ENCODE data around the gene AKAP7. TPM values are rescaled to one million over a fixed set of nuclear protein-coding genes. Genes with fewer than 3 reads are reported as not detected.

The AKAP7 gene
- polyA plus RNA-seq, 2 donors = 2.3 to 2.6 TPM

DNA sequence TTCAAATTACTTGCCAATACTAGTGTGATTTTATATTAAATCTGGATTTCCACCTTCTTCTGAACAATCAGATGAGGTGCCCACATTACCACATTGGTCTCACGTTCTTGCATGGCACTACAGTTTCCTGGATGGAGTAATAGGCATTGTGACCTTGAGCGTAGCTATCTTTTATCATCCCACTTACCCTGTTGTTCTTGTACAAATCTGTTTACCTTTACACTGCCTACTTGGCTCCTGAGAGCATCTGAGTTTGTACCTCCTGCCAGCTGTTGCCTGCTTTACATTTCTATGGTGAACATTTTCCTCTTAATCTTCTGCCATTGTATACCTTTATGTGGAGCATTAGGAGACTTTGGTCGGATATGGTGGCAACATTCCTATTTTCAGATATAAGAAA lies 90.7 kb downstream of the AKAP7 start:
- Histone ChIP-seq H3K9me3 (ENCODE audit: control insufficient read depth in 2 of 2, insufficient read depth in 1 of 2, low read depth in 1 of 2, low read length in 1 of 2) (no peaks in the 10 kb centered on the region), H3K27ac (ENCODE audit: low read depth in 2 of 2, low read length in 1 of 2) (no peak overlapping the region), H3K4me3 (ENCODE audit: low read depth in 1 of 2, low read length in 2 of 2) (no peak overlapping the region), H3K36me3 (ENCODE audit: control insufficient read depth in 2 of 2, insufficient read depth in 2 of 2, low read length in 1 of 2) (no peaks in the 10 kb centered on the region), H3K4me1 (ENCODE audit: control insufficient read depth in 2 of 2, insufficient read depth in 2 of 2, low read length in 1 of 2) (no peaks in the 10 kb centered on the region), H3K27me3 (ENCODE audit: control insufficient read depth in 1 of 2, insufficient read depth in 2 of 2, low read length in 2 of 2) (no peaks in the 10 kb centered on the region)
- 59 to 78% methylated on average over 3 of the region's 3 CpGs for WGBS, 2 donors

DNA sequence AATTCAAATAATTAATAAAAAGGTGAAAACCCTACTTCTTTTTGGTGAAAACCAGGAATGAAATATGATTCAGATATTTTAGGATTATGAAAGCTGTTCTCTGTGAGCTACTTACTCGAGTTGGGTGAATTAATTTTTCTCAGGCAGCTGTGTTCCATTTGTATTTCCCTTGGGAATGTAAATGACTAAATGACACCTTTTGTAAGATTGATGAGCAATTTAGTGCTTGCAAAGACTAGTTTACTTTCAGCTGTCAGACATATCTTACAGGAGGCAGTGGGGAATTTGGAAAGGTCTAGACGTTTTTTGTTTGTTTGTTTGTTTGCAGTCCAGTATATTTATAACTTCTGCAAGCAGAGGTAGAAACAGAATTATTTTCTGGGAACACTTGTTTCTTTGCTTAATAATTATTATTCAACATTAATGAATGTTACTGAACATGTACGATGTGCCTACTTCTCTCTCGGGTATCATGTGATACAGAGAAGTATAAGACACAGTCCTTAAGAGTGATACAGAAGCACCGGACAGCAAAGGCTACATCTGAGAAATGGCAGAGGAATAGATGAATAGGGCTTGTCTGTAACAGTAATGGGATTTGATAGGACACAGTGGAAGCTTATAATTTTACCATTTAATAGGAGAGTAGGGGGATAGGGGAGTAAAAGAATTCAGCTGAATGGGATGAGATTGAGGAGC lies 91.3 kb downstream of the AKAP7 start:
- Histone ChIP-seq H3K4me3 (ENCODE audit: low read depth in 1 of 2, low read length in 2 of 2) (no peak overlapping the region), H3K27ac (ENCODE audit: low read depth in 2 of 2, low read length in 1 of 2) (no peak overlapping the region), H3K27me3 (ENCODE audit: control insufficient read depth in 1 of 2, insufficient read depth in 2 of 2, low read length in 2 of 2) (no peaks in the 10 kb centered on the region), H3K36me3 (ENCODE audit: control insufficient read depth in 2 of 2, insufficient read depth in 2 of 2, low read length in 1 of 2) (no peaks in the 10 kb centered on the region), H3K9me3 (ENCODE audit: control insufficient read depth in 2 of 2, insufficient read depth in 1 of 2, low read depth in 1 of 2, low read length in 1 of 2) (no peaks in the 10 kb centered on the region), H3K4me1 (ENCODE audit: control insufficient read depth in 2 of 2, insufficient read depth in 2 of 2, low read length in 1 of 2) (no peaks in the 10 kb centered on the region)
- WGBS, 2 donors = 73 to 75% methylated on average over 5 of the region's 5 CpGs

DNA sequence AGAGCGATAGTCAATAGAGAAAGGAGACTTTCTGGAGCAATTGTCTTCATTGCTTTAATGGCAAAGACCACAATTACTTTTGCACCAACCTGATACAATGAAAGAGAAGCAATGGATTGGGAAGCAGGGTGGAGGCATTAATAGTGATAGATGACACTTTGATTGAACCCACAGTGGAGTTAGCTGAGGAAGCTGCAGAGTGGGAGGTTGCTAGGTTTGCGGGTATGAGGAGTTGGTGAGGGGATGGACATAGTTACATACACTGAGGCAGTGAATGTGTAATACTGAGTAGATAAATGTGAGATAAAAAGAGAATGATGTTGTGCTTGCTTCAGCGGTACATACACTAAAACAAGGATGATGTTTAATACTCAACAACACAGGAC lies 91.9 kb downstream of the AKAP7 start:
- Histone ChIP-seq H3K36me3 (ENCODE audit: control insufficient read depth in 2 of 2, insufficient read depth in 2 of 2, low read length in 1 of 2) (no peaks in the 10 kb centered on the region), H3K27ac (ENCODE audit: low read depth in 2 of 2, low read length in 1 of 2) (no peak overlapping the region), H3K4me1 (ENCODE audit: control insufficient read depth in 2 of 2, insufficient read depth in 2 of 2, low read length in 1 of 2) (no peaks in the 10 kb centered on the region), H3K4me3 (ENCODE audit: low read depth in 1 of 2, low read length in 2 of 2) (no peak overlapping the region), H3K9me3 (ENCODE audit: control insufficient read depth in 2 of 2, insufficient read depth in 1 of 2, low read depth in 1 of 2, low read length in 1 of 2) (no peaks in the 10 kb centered on the region), H3K27me3 (ENCODE audit: control insufficient read depth in 1 of 2, insufficient read depth in 2 of 2, low read length in 2 of 2) (no peaks in the 10 kb centered on the region)
- 98 to 99% methylated on average over 3 of the region's 3 CpGs for WGBS, 2 donors

DNA sequence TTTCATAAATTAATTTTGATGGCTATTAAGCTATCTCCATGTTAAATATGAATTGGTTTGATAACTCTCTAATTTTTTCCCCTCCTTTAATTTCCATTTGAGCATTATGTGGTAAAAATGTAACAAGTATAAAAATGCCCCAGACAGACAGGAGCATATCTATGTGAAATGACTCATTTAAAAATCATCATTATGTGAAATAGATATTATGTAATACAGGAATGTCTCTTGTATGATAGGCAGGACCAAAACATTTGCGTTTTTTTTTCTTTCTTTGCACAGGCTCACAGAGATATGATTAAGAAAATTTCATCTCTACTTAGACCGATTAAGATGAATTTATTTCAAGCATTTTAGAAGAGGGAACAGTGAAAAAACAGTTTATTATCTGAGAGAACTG lies 95.8 kb downstream of the AKAP7 start:
- no peak overlapping the region for H3K27ac ChIP-seq (ENCODE audit: low read depth in 2 of 2, low read length in 1 of 2)
- no peak overlapping the region for H3K4me3 ChIP-seq (ENCODE audit: low read depth in 1 of 2, low read length in 2 of 2)
- WGBS, 2 donors = 66 to 70% methylated on average over 2 of the region's 2 CpGs
- H3K9me3 ChIP-seq (ENCODE audit: control insufficient read depth in 2 of 2, insufficient read depth in 1 of 2, low read depth in 1 of 2, low read length in 1 of 2) = no peaks in the 10 kb centered on the region
- no peaks in the 10 kb centered on the region for H3K27me3 ChIP-seq (ENCODE audit: control insufficient read depth in 1 of 2, insufficient read depth in 2 of 2, low read length in 2 of 2)
- H3K36me3 ChIP-seq (ENCODE audit: control insufficient read depth in 2 of 2, insufficient read depth in 2 of 2, low read length in 1 of 2) = no peaks in the 10 kb centered on the region
- H3K4me1 ChIP-seq (ENCODE audit: control insufficient read depth in 2 of 2, insufficient read depth in 2 of 2, low read length in 1 of 2) = no peaks in the 10 kb centered on the region

DNA sequence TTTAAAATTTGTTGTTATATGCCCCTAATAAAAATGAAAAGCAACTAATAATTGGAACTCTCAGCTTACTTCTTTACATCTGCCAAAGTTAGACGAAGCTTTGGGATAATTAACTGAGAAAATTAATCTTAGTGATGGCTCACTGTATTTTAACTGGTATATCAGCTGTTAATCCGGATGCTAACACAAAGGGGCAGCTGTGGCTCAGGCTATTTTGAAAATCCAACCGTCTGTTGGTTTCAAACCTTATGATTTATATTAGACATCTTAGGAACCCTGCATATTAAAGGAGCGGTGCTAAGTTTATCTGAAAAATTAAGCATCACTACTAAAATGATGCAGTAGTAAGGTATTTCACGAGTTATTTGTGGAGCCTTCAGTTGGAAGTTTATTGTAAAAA lies 96.6 kb downstream of the AKAP7 start:
- Histone ChIP-seq H3K36me3 (ENCODE audit: control insufficient read depth in 2 of 2, insufficient read depth in 2 of 2, low read length in 1 of 2) (no peaks in the 10 kb centered on the region), H3K27ac (ENCODE audit: low read depth in 2 of 2, low read length in 1 of 2) (no peak overlapping the region), H3K27me3 (ENCODE audit: control insufficient read depth in 1 of 2, insufficient read depth in 2 of 2, low read length in 2 of 2) (no peaks in the 10 kb centered on the region), H3K4me3 (ENCODE audit: low read depth in 1 of 2, low read length in 2 of 2) (no peak overlapping the region), H3K4me1 (ENCODE audit: control insufficient read depth in 2 of 2, insufficient read depth in 2 of 2, low read length in 1 of 2) (no peaks in the 10 kb centered on the region), H3K9me3 (ENCODE audit: control insufficient read depth in 2 of 2, insufficient read depth in 1 of 2, low read depth in 1 of 2, low read length in 1 of 2) (no peaks in the 10 kb centered on the region)
- 80 to 83% methylated on average over 5 of the region's 5 CpGs for WGBS, 2 donors

DNA sequence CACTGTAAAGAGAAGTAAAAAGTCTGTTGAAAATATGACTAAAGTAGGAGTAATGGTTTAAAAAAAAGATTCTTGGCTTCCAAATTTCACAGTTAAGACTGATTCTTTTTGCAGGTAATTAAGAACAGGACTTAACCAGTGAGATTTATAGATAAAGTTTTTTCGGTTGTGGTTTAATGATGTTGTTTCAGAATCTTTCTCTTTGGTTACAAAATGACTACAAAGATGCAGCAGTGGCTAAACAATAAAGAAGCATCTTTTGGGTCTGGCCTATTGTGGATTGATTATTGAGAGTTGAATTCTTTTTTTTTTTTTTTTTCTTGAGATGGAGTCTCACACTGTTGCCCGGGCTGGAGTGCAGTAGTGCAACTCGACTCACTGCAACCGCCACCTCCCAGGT lies 109.7 kb downstream of the AKAP7 start:
- WGBS, 2 donors = 90 to 91% methylated on average over 4 of the region's 4 CpGs
- Histone ChIP-seq H3K36me3 (ENCODE audit: control insufficient read depth in 2 of 2, insufficient read depth in 2 of 2, low read length in 1 of 2) (no peaks in the 10 kb centered on the region), H3K9me3 (ENCODE audit: control insufficient read depth in 2 of 2, insufficient read depth in 1 of 2, low read depth in 1 of 2, low read length in 1 of 2) (no peaks in the 10 kb centered on the region), H3K27ac (ENCODE audit: low read depth in 2 of 2, low read length in 1 of 2) (no peak overlapping the region), H3K27me3 (ENCODE audit: control insufficient read depth in 1 of 2, insufficient read depth in 2 of 2, low read length in 2 of 2) (no peaks in the 10 kb centered on the region), H3K4me3 (ENCODE audit: low read depth in 1 of 2, low read length in 2 of 2) (no peak overlapping the region), H3K4me1 (ENCODE audit: control insufficient read depth in 2 of 2, insufficient read depth in 2 of 2, low read length in 1 of 2) (no peaks in the 10 kb centered on the region)

DNA sequence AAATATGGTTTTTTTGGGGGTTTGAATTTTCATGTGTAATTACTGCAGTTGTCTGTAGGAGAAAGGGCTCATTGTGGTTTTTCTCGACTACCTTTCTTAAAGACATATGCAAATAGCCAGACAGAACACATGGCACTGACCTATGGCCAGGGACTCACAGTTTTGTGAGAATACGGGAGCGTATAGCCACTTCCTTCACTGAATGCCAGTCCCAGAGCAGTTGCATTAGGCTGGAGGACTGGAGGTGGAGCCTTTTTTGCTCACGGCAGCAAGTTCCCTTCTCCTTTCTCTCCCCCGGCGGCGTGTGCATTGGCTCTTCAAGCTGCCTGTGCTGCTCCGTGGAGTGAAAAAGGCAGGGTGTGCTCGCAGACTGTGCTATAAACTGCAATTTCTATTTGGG lies 114.9 kb downstream of the AKAP7 start:
- WGBS, 2 donors = 11 to 12% methylated on average over 9 of the region's 9 CpGs
- H3K4me1 ChIP-seq (ENCODE audit: control insufficient read depth in 2 of 2, insufficient read depth in 2 of 2, low read length in 1 of 2) = peaks cover 0 to 2% of the 10 kb centered on the region in 2 donors
- H3K36me3 ChIP-seq (ENCODE audit: control insufficient read depth in 2 of 2, insufficient read depth in 2 of 2, low read length in 1 of 2) = no peaks in the 10 kb centered on the region
- H3K27ac ChIP-seq (ENCODE audit: low read depth in 2 of 2, low read length in 1 of 2) = no peak overlapping the region
- H3K4me3 ChIP-seq (ENCODE audit: low read depth in 1 of 2, low read length in 2 of 2) = peak overlapping the region; percentile 26 to 28
- no peaks in the 10 kb centered on the region for H3K9me3 ChIP-seq (ENCODE audit: control insufficient read depth in 2 of 2, insufficient read depth in 1 of 2, low read depth in 1 of 2, low read length in 1 of 2)
- H3K27me3 ChIP-seq (ENCODE audit: control insufficient read depth in 1 of 2, insufficient read depth in 2 of 2, low read length in 2 of 2) = no peaks in the 10 kb centered on the region

DNA sequence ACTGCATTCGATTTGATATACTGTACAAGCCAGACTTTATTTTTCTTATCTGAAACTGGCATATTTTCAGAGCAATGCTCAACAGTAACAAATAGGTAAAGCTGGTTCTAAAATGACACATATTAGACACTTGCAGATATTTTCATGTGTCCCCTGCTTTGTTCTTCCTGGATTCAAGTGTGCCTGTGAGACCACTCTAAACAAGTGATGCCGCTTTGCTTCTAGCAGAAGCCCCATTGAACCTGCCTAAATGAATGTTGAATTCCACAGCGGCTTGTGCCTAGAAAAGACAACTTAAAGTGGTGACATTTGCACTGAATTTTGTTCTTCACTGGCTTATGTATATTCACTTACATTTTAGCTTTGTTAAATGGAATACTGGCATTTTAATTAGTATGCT lies 115.7 kb downstream of the AKAP7 start:
- Histone ChIP-seq H3K36me3 (ENCODE audit: control insufficient read depth in 2 of 2, insufficient read depth in 2 of 2, low read length in 1 of 2) (no peaks in the 10 kb centered on the region), H3K4me3 (ENCODE audit: low read depth in 1 of 2, low read length in 2 of 2) (peak overlapping the region in 1 of 2 donors; percentile 28), H3K9me3 (ENCODE audit: control insufficient read depth in 2 of 2, insufficient read depth in 1 of 2, low read depth in 1 of 2, low read length in 1 of 2) (no peaks in the 10 kb centered on the region), H3K27me3 (ENCODE audit: control insufficient read depth in 1 of 2, insufficient read depth in 2 of 2, low read length in 2 of 2) (no peaks in the 10 kb centered on the region), H3K27ac (ENCODE audit: low read depth in 2 of 2, low read length in 1 of 2) (no peak overlapping the region), H3K4me1 (ENCODE audit: control insufficient read depth in 2 of 2, insufficient read depth in 2 of 2, low read length in 1 of 2) (peaks cover 0 to 2% of the 10 kb centered on the region in 2 donors)
- 59 to 72% methylated on average over 3 of the region's 3 CpGs for WGBS, 2 donors

DNA sequence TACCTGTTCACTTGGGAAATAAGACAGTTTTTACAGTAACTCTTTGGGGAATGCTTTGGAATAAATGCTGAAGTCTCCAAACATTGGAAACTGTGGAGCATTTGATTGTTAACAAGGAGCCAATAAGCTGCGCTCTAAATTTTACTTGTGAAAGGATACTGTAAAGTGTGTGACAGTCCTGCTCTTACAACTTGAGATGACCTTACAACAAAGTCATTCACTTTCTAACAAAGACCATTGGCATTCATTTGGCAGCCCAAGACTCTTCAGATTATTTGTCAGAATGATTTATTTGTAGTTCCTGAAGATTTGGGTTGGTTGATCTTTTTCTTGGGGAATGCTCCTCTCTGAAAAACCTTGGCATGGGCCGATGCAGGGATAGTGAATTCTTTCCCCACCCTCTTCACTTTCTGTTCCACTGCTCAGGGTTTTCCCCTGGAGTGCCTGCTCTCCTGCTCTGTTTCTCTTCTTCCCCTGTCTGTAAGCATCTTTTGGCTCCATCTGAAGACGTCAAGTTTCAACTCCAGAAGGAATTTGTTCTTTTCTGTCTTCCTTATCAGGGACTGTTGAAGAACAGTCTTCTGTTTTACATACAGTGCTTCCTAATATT lies 116.4 kb downstream of the AKAP7 start:
- Histone ChIP-seq H3K4me3 (ENCODE audit: low read depth in 1 of 2, low read length in 2 of 2) (no peak overlapping the region), H3K9me3 (ENCODE audit: control insufficient read depth in 2 of 2, insufficient read depth in 1 of 2, low read depth in 1 of 2, low read length in 1 of 2) (no peaks in the 10 kb centered on the region), H3K27me3 (ENCODE audit: control insufficient read depth in 1 of 2, insufficient read depth in 2 of 2, low read length in 2 of 2) (no peaks in the 10 kb centered on the region), H3K4me1 (ENCODE audit: control insufficient read depth in 2 of 2, insufficient read depth in 2 of 2, low read length in 1 of 2) (peaks cover 0 to 2% of the 10 kb centered on the region in 2 donors), H3K36me3 (ENCODE audit: control insufficient read depth in 2 of 2, insufficient read depth in 2 of 2, low read length in 1 of 2) (no peaks in the 10 kb centered on the region), H3K27ac (ENCODE audit: low read depth in 2 of 2, low read length in 1 of 2) (no peak overlapping the region)
- WGBS, 2 donors = 53 to 60% methylated on average over 3 of the region's 3 CpGs

DNA sequence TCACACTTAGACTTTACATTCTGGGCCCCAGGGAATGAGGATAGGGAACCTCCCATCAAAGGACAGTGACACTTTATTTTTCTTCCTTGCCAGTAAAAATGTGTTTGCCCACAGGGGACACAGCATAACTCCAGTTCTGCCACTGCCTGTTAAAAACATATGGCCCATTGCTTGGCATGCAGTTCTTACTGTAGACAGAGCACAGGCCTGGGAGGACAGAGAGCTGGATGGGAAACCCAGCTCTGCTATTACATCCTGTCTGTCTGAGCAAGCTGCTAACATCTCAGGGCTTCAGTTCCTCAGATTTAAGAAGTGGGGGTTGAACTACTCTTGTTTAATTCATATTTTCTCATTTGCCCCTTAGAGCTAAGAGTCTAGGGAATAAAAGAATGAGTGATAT lies 120.2 kb downstream of the AKAP7 start:
- H3K9me3 ChIP-seq (ENCODE audit: control insufficient read depth in 2 of 2, insufficient read depth in 1 of 2, low read depth in 1 of 2, low read length in 1 of 2) = no peaks in the 10 kb centered on the region
- no peaks in the 10 kb centered on the region for H3K36me3 ChIP-seq (ENCODE audit: control insufficient read depth in 2 of 2, insufficient read depth in 2 of 2, low read length in 1 of 2)
- H3K27ac ChIP-seq (ENCODE audit: low read depth in 2 of 2, low read length in 1 of 2) = no peak overlapping the region
- no peak overlapping the region for H3K4me3 ChIP-seq (ENCODE audit: low read depth in 1 of 2, low read length in 2 of 2)
- H3K4me1 ChIP-seq (ENCODE audit: control insufficient read depth in 2 of 2, insufficient read depth in 2 of 2, low read length in 1 of 2) = no peaks in the 10 kb centered on the region
- no peaks in the 10 kb centered on the region for H3K27me3 ChIP-seq (ENCODE audit: control insufficient read depth in 1 of 2, insufficient read depth in 2 of 2, low read length in 2 of 2)

All from esophagus (tissue), 2 donors.